Activated T-helper 17 cell treated with anti-CD3 and anti-CD28 coated beads, Interleukin-2, amount 50 U/mL, for 72 hours (primary cell): ENCODE data around the gene COPS7A. TPM values are rescaled to one million over a fixed set of nuclear protein-coding genes. Genes with fewer than 3 reads are reported as not detected.

Source experiments
- ATAC-seq: fragments of 150-1000 bp; cut with Tn5 transposase; replicated peaks from 2 replicates; pipeline ENCODE4 v1.10.0; 2021; ENCODE audit warnings: mild to moderate bottlenecking, moderate library complexity
- H3K27ac Mint-ChIP-seq: one replicate; pipeline ENCODE4 v1.8.0; 2022; ENCODE audit warnings: mixed read lengths
- H3K27me3 Mint-ChIP-seq: one replicate; pipeline ENCODE4 v1.8.0; 2022; ENCODE audit warnings: mixed read lengths
- H3K36me3 Mint-ChIP-seq: one replicate; pipeline ENCODE4 v1.8.0; 2022; ENCODE audit warnings: low read depth, mild to moderate bottlenecking, mixed read lengths
- H3K4me1 Mint-ChIP-seq: one replicate; pipeline ENCODE4 v1.8.0; 2022; ENCODE audit warnings: mixed read lengths
- H3K4me3 Mint-ChIP-seq: one replicate; pipeline ENCODE4 v1.8.0; 2022; ENCODE audit warnings: mild to moderate bottlenecking, mixed read lengths
- H3K9me3 Mint-ChIP-seq: one replicate; pipeline ENCODE4 v1.8.0; 2022; ENCODE audit warnings: mixed read lengths
- total RNA-seq, 2 donors: library from RNA; stranded (reverse); gene quantifications; one replicate each; pipeline ENCODE4 v1.2.3, GENCODE V29; 2022

Gene COPS7A
- total RNA-seq, 2 donors from 2014 or later, result 36.5 to 38.7 TPM

DNA sequence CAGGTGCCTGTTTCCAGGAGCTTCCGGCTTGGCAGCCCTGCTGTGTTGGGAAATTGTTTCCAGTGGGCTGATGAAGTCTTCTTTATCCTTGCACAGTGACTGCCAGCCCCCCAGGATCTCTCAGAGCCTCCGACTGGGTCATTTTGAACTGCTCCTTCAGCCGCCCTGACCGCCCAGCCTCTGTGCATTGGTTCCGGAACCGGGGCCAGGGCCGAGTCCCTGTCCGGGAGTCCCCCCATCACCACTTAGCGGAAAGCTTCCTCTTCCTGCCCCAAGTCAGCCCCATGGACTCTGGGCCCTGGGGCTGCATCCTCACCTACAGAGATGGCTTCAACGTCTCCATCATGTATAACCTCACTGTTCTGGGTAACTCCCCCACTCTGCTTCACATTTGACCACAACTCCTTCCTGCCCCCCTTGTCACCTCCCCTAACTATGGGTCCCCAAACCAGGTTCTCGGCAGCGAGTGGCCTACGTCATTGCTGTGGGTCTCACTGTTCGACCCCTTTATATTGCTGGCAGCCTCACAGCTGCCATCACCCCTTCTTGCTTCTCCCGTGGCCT lies 50.7 kb downstream of the COPS7A start:
- Mint-ChIP-seq H3K4me3 (peak overlapping the region; percentile 89), H3K9me3 (no peaks in the 10 kb centered on the region), H3K36me3 (peaks cover 94% of the 10 kb centered on the region), H3K4me1 (peaks cover 63% of the 10 kb centered on the region), H3K27ac (peak overlapping the region; percentile 85), H3K27me3 (peaks cover 15% of the 10 kb centered on the region)
- ATAC-seq, result no peak

DNA sequence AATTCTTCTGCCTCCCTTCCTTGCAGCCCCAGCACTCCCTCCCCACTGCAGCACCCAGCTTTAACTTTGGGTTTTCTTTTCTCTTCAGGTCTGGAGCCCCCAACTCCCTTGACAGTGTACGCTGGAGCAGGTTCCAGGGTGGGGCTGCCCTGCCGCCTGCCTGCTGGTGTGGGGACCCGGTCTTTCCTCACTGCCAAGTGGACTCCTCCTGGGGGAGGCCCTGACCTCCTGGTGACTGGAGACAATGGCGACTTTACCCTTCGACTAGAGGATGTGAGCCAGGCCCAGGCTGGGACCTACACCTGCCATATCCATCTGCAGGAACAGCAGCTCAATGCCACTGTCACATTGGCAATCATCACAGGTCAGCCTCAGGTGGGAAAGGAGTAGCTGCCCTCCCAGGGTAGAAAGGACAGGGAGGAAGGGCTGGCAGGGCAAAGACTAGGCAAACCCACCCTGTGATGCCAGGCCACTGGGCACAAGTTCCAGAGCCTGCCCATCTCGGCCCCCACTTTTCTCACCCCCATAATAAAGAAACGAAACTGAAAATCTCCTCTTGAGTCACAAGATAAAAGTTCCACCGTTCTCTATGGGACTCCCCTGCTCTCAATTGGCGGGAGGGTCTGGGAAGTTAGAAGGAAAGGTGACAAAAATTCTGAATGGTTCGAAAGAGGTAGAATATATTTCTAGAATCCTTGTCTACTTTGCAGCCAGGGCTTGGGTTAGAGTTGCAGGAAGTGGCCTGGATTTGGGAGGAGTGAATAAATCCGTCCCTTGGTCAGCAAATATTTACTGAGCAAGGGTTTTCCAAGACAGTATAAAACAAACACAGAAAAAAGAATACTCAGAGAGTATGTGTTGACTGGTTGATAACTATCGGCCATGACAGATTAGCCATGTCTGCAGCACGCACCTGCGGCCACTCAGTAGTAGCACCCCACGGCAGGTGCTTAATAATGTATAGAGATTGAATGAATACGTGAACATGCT lies 51.6 kb downstream of the COPS7A start:
- Mint-ChIP-seq H3K27me3 (peaks cover 11% of the 10 kb centered on the region), H3K27ac (peak overlapping the region; percentile 85), H3K36me3 (peaks cover 85% of the 10 kb centered on the region), H3K4me1 (peaks cover 68% of the 10 kb centered on the region), H3K4me3 (peak overlapping the region; percentile 89), H3K9me3 (no peaks in the 10 kb centered on the region)
- ATAC-seq, result no peak

DNA sequence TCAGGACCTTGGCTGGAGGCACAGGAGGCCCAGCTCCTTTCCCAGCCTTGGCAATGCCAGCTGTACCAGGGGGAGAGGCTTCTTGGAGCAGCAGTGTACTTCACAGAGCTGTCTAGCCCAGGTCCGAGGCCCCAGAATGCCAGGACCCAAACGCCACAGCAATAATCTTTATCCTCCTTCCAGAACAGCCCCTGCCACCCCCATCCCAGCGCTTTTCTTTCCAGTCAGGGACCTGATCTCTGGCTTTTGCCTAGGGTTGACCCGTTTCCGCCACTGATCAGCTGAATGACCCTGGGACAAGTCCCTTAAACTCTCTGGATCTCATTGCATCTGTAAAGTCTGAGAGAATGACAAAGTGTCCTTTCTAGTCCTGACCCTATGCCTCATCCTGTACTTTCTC lies 53.5 kb downstream of the COPS7A start:
- H3K27ac Mint-ChIP-seq, result no peak overlapping the region
- peaks cover 66% of the 10 kb centered on the region for H3K36me3 Mint-ChIP-seq
- no peaks in the 10 kb centered on the region for H3K9me3 Mint-ChIP-seq
- H3K27me3 Mint-ChIP-seq, result peaks cover 8% of the 10 kb centered on the region
- ATAC-seq, result no peak
- H3K4me3 Mint-ChIP-seq, result peak overlapping the region; percentile 89
- peaks cover 55% of the 10 kb centered on the region for H3K4me1 Mint-ChIP-seq

DNA sequence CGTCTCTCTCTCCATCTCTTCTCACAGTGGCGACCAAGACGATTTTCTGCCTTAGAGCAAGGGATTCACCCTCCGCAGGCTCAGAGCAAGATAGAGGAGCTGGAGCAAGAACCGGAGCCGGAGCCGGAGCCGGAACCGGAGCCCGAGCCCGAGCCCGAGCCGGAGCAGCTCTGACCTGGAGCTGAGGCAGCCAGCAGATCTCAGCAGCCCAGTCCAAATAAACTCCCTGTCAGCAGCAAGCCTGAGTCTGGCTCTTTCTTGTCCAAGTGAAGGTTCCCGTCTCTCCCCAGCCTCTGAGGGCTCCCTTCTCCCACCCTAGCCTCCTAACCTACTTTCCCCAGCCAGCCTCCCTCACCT lies 54.3 kb downstream of the COPS7A start:
- Mint-ChIP-seq H3K4me1 (peaks cover 56% of the 10 kb centered on the region), H3K4me3 (peak overlapping the region; percentile 89), H3K27ac (peak overlapping the region; percentile 86), H3K9me3 (no peaks in the 10 kb centered on the region), H3K27me3 (peaks cover 8% of the 10 kb centered on the region), H3K36me3 (peaks cover 58% of the 10 kb centered on the region)
- no peak for ATAC-seq

DNA sequence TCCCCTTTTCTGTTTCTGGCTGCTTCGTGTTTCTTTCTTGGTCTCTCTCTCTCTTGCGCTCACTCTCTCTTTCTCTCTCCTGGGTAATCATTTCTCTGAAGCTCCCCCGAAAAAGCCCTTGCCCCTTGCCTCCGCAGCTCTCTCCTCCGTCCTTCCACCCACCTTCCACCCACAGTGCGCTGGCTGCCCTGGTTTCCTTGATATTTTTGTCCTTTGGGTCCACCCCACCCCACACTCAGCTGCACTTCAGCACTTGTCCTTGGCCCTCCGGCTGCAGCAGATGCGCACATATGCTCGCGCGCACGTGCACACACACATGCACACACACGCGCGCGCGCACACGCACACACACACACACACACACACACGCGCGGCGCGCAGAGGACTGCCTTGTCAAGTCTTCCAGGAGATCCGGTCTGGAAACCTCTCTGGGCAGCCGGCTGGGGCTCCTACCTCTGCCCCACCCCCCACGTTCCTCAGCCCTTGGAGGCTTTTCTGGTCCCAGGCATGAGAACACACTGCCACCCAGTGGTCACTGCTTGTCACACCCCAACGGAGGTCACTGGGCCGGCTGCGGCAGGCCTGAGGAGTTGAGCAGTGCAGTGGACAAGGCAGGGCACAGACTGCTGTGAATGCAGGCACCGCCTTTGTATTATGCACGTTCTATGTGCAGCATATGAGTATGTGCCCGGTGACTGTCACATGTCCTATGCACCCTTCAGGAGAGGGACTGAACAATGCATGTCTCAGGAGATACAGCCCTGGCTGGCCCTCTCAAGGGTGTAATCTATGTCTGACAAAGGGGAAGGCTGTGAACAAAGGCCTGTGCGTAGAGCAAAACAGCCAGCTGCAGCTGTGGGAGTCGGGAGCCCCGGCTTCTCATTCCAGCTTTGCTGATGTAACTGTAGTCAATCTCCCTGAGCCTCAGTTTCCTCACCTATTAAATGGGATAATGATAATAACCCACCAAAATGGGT lies 55.0 kb downstream of the COPS7A start:
- Mint-ChIP-seq H3K27ac (peak overlapping the region; percentile 86), H3K4me1 (peaks cover 62% of the 10 kb centered on the region), H3K27me3 (peaks cover 8% of the 10 kb centered on the region), H3K9me3 (no peaks in the 10 kb centered on the region), H3K36me3 (peaks cover 53% of the 10 kb centered on the region), H3K4me3 (peak overlapping the region; percentile 89)
- ATAC-seq, result peak; percentile 77

DNA sequence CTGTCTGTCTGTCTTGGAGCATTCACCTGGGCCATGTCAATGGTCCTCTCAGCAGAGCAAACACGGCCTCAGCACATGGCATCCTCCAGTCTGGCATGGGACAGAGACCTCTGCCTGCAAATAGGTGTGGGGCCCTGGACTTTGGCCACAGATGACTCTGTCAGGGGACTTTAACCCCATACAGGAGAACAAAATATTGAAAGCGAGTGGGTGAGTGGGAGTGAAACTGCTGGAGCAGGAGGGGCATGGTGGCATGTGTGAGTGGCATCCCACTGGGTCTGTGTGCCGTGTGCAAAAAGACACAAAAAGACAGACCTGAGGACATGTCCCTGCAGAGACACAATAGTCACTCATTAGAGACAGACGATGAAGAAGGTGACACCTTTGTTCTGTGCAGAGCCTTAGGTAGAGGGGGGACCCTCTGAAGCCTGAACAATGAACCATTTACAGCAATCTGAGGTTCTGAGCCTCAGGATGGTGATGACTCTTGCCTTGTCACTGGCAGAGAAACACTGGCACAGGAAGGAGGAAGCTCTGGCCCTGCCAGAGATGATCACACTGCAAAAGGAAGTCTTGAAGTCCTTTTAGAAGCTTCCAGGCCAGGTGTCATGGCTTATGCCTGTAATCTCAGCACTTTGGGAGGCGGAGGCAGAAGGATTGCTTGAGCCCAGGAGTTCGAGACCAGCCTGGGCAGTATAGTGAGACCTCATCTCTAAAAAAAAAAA lies 56.0 kb downstream of the COPS7A start:
- Mint-ChIP-seq H3K36me3 (peaks cover 43% of the 10 kb centered on the region), H3K4me3 (peak overlapping the region; percentile 89), H3K27me3 (peaks cover 4% of the 10 kb centered on the region), H3K9me3 (no peaks in the 10 kb centered on the region), H3K27ac (peak overlapping the region; percentile 86), H3K4me1 (peaks cover 64% of the 10 kb centered on the region)
- ATAC-seq, result peak; percentile 21

DNA sequence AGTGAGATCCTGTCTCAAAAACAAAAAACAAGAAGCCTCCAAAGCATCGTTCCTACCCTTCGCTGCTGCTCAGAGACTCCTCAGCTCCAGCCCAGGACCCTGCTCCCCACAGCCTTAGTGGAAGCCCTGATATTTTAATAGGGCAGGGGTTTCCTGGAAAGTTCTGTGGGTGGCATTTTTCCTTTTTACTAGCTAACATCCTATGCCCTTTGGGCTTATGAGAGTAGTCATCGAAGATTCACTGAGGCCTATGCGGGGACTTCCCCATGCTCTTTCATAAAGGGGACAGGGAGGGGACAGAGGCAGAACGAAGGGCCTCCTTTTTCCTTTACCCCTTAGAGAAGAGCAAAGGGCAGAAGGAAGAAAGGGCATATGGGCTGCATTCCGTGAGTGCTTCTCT lies 56.7 kb downstream of the COPS7A start:
- peaks cover 57% of the 10 kb centered on the region for H3K4me1 Mint-ChIP-seq
- peaks cover 36% of the 10 kb centered on the region for H3K36me3 Mint-ChIP-seq
- H3K27ac Mint-ChIP-seq, result peak overlapping the region; percentile 86
- no peaks in the 10 kb centered on the region for H3K9me3 Mint-ChIP-seq
- ATAC-seq, result peak; percentile 74
- H3K4me3 Mint-ChIP-seq, result peak overlapping the region; percentile 89
- no peaks in the 10 kb centered on the region for H3K27me3 Mint-ChIP-seq

Other genes with a start within 250 kb of the COPS7A start
- gene MRPL51, start 230.8 kb upstream of the COPS7A start, total RNA-seq, result 100 to 1,000 TPM; 262 to 317 TPM
- gene NCAPD2, start 229.9 kb upstream of the COPS7A start, total RNA-seq, result 100 to 1,000 TPM; 167 to 176 TPM
- 1,000 to 10,000 TPM; 7,000 to 9,788 TPM for gene GAPDH, start 189.5 kb upstream of the COPS7A start, total RNA-seq
- gene IFFO1, start 168.0 kb upstream of the COPS7A start, total RNA-seq, result 10 to 100 TPM in 1 of 2 donors, 1 to 10 TPM in 1; 8.0 to 13.0 TPM
- gene NOP2, start 155.8 kb upstream of the COPS7A start, total RNA-seq, result 100 to 1,000 TPM in 1 of 2 donors, 10 to 100 TPM in 1; 61.6 to 133 TPM
- 100 to 1,000 TPM; 267 to 285 TPM for gene CHD4, start 116.7 kb upstream of the COPS7A start, total RNA-seq
- gene LPAR5, start 88.1 kb upstream of the COPS7A start, total RNA-seq, result 1 to 10 TPM; 3.1 to 4.5 TPM
- gene ACRBP, start 76.6 kb upstream of the COPS7A start, total RNA-seq, result 1 to 10 TPM in 1 of 2 donors, under 1 TPM in 1; 0.78 to 2.6 TPM
- gene ING4, start 60.9 kb upstream of the COPS7A start, total RNA-seq, result 10 to 100 TPM; 13.4 to 25.6 TPM
- 10 to 100 TPM; 80.6 to 88.7 TPM for gene ZNF384, start 34.7 kb upstream of the COPS7A start, total RNA-seq
- gene PIANP, start 23.2 kb upstream of the COPS7A start, total RNA-seq, result 1 to 10 TPM in 1 of 2 donors, under 1 TPM in 1; 0.41 to 1.4 TPM
- gene MLF2, start 29.1 kb downstream of the COPS7A start, total RNA-seq, result 100 to 1,000 TPM; 132 to 279 TPM
- gene PTMS, start 42.3 kb downstream of the COPS7A start, total RNA-seq, result 100 to 1,000 TPM in 1 of 2 donors, 10 to 100 TPM in 1; 71.3 to 161 TPM
- 100 to 1,000 TPM in 1 of 2 donors, 10 to 100 TPM in 1; 45.6 to 206 TPM for gene LAG3, start 48.5 kb downstream of the COPS7A start, total RNA-seq
- 100 to 1,000 TPM; 224 to 261 TPM for gene CD4, start 65.5 kb downstream of the COPS7A start, total RNA-seq
- under 1 TPM; 0.15 to 0.37 TPM for gene GPR162, start 97.8 kb downstream of the COPS7A start, total RNA-seq
- 1 to 10 TPM in 1 of 2 donors, not detected in 1; 1.1 TPM for gene P3H3, start 104.4 kb downstream of the COPS7A start, total RNA-seq
- under 1 TPM in 1 of 2 donors, not detected in 1; 0.66 TPM for gene GNB3, start 116.9 kb downstream of the COPS7A start, total RNA-seq
- gene CDCA3, start 127.2 kb downstream of the COPS7A start, total RNA-seq, result 100 to 1,000 TPM in 1 of 2 donors, 10 to 100 TPM in 1; 86.9 to 104 TPM
- 100 to 1,000 TPM in 1 of 2 donors, 10 to 100 TPM in 1; 83.4 to 149 TPM for gene USP5, start 128.1 kb downstream of the COPS7A start, total RNA-seq
- 1,000 to 10,000 TPM; 1,893 to 2,116 TPM for gene TPI1, start 143.5 kb downstream of the COPS7A start, total RNA-seq
- gene SPSB2, start 149.3 kb downstream of the COPS7A start, total RNA-seq, result 1 to 10 TPM; 2.2 to 2.4 TPM
- gene LRRC23, start 180.8 kb downstream of the COPS7A start, total RNA-seq, result 1 to 10 TPM; 4.4 to 7.6 TPM
- 100 to 1,000 TPM; 234 to 858 TPM for gene ENO2, start 190.5 kb downstream of the COPS7A start, total RNA-seq
- 10 to 100 TPM; 34.0 to 62.3 TPM for gene ATN1, start 203.9 kb downstream of the COPS7A start, total RNA-seq
- not detected for gene RNU7-1, start 219.8 kb downstream of the COPS7A start, total RNA-seq
- 100 to 1,000 TPM; 192 to 307 TPM for gene C12orf57, start 220.0 kb downstream of the COPS7A start, total RNA-seq
- 100 to 1,000 TPM; 134 to 223 TPM for gene PTPN6, start 227.3 kb downstream of the COPS7A start, total RNA-seq
- 100 to 1,000 TPM; 285 to 436 TPM for gene PHB2, start 246.6 kb downstream of the COPS7A start, total RNA-seq
- gene EMG1, start 246.9 kb downstream of the COPS7A start, total RNA-seq, result 10 to 100 TPM; 50.9 to 90.5 TPM